HepG2 (cell line): ENCODE data around the gene MECR. TPM values are rescaled to one million over a fixed set of nuclear protein-coding genes. Genes with fewer than 3 reads are reported as not detected.

Source experiments
- CREM ChIP-seq, 2 experiments: sonication (generic) in 1 of 2; formaldehyde crosslinking in 1 of 2; IDR thresholded peaks; 2 replicates each; pipeline versions ENCODE4 v1.4.0 to v1.6.1; 2016 to 2020; ENCODE audit warnings: antibody characterized with exemption in 1 of 2, mild to moderate bottlenecking in 1 of 2, missing genetic modification reagents in 1 of 2
- FLYWCH1 ChIP-seq: sonication (generic); formaldehyde crosslinking; IDR thresholded peaks from 2 replicates; pipeline ENCODE4 v1.8.1; 2023; ENCODE audit warnings: mild to moderate bottlenecking, missing genetic modification reagents
- MATR3 ChIP-seq: sonication (generic); formaldehyde crosslinking; IDR thresholded peaks from 2 replicates; pipeline ENCODE4 v1.4.0; 2020; ENCODE audit warnings: missing genetic modification reagents
- MTA1 ChIP-seq: sonication (generic); formaldehyde crosslinking; IDR thresholded peaks from 2 replicates; pipeline ENCODE4 v1.4.0; 2020; ENCODE audit warnings: missing genetic modification reagents, mild to moderate bottlenecking, borderline replicate concordance
- MYNN ChIP-seq: sonication (generic); formaldehyde crosslinking; IDR thresholded peaks from 2 replicates; pipeline ENCODE4 v1.4.0; 2020; ENCODE audit warnings: mild to moderate bottlenecking, low read depth, missing genetic modification reagents
- RORA ChIP-seq: sonication (generic); formaldehyde crosslinking; IDR thresholded peaks from 2 replicates; pipeline ENCODE4 v1.5.0; 2020; ENCODE audit warnings: mild to moderate bottlenecking, missing genetic modification reagents, moderate library complexity
- SNAPC2 ChIP-seq: sonication (generic); formaldehyde crosslinking; IDR thresholded peaks from 2 replicates; pipeline ENCODE4 v1.8.1; 2022; ENCODE audit warnings: mild to moderate bottlenecking, missing genetic modification reagents
- TARDBP ChIP-seq: sonication (generic); formaldehyde crosslinking; IDR thresholded peaks from 2 replicates; pipeline ENCODE4 v1.8.0; 2022; ENCODE audit warnings: mild to moderate bottlenecking, missing genetic modification reagents
- U2AF2 ChIP-seq: fragments of 200-400 bp; formaldehyde crosslinking; IDR thresholded peaks from 2 replicates; pipeline ENCODE4 v1.6.1; 2017; ENCODE audit warnings: low read depth, mild to moderate bottlenecking, low read length
- ZBTB7A ChIP-seq: sonication (generic); formaldehyde crosslinking; IDR thresholded peaks from 2 replicates; pipeline ENCODE4 v1.8.0; 2022; ENCODE audit warnings: mild to moderate bottlenecking, missing genetic modification reagents
- ZKSCAN1 ChIP-seq: fragments of 150-350 bp; IDR thresholded peaks from 2 replicates; pipeline ENCODE4 v1.6.1; 2014; ENCODE audit warnings: low read length
- ZNF253 ChIP-seq: sonication (generic); formaldehyde crosslinking; IDR thresholded peaks from 2 replicates; pipeline ENCODE4 v1.8.0; 2022; ENCODE audit warnings: mild to moderate bottlenecking, missing genetic modification reagents, borderline replicate concordance
- ZNF333 ChIP-seq: sonication (generic); formaldehyde crosslinking; IDR thresholded peaks from 2 replicates; pipeline ENCODE4 v1.4.0; 2020; ENCODE audit warnings: mild to moderate bottlenecking, missing genetic modification reagents, borderline replicate concordance
- ZNF772 ChIP-seq: sonication (generic); formaldehyde crosslinking; IDR thresholded peaks from 2 replicates; pipeline ENCODE4 v1.5.0; 2020; ENCODE audit warnings: mild to moderate bottlenecking, missing genetic modification reagents
- ZNF775 ChIP-seq: sonication (generic); formaldehyde crosslinking; IDR thresholded peaks from 2 replicates; pipeline ENCODE4 v1.4.0; 2020; ENCODE audit warnings: missing genetic modification reagents, mild to moderate bottlenecking, moderate library complexity, borderline replicate concordance
- ZSCAN12 ChIP-seq: sonication (generic); formaldehyde crosslinking; IDR thresholded peaks from 2 replicates; pipeline ENCODE4 v1.9.0; 2021; ENCODE audit warnings: mild to moderate bottlenecking, missing genetic modification reagents
- ZSCAN29 ChIP-seq: sonication (generic); formaldehyde crosslinking; conservative IDR thresholded peaks from 2 replicates; pipeline ENCODE4 v1.4.0; 2020; ENCODE audit warnings: mild to moderate bottlenecking, missing genetic modification reagents
- polyA plus RNA-seq, 8 experiments: library from polyadenylated mRNA; depleted of rRNA in 3 of 8; stranded (reverse) in 7 of 8; unstranded in 1 of 8; fragments of >200 nt; fragmentation: Illumina TruSeq in 4 of 8; extraction: Trizol in 4 of 8; gene quantifications; 2 replicates each; pipeline versions ENCODE4 v1.2.1 to v1.2.3, GENCODE V29; 2011 to 2016; ENCODE audit warnings: low read depth in 4 of 8, missing spikeins in 1 of 8, mixed read lengths in 1 of 8; ENCODE audit not compliant: insufficient read depth in 1 of 8
- total RNA-seq, 5 experiments: library from RNA; depleted of rRNA; stranded (reverse); fragments of >200 nt; fragmentation: Illumina TruSeq; extraction: Trizol; gene quantifications; 2 replicates each; pipeline ENCODE4 v1.2.3, GENCODE V29; 2016; ENCODE audit warnings: low read depth in 1 of 5
- TF ChIP-seq, protein P1 (sequence below): sonication (generic); formaldehyde crosslinking; IDR thresholded peaks from 2 replicates; pipeline ENCODE4 v1.4.0; 2020; ENCODE audit warnings: missing genetic modification reagents
- TF ChIP-seq, protein P2 (sequence below): sonication (generic); formaldehyde crosslinking; IDR thresholded peaks from 2 replicates; pipeline ENCODE4 v1.9.0; 2021; ENCODE audit warnings: missing genetic modification reagents, borderline replicate concordance
- TF ChIP-seq, protein P3 (sequence below): sonication (generic); formaldehyde crosslinking; IDR thresholded peaks from 2 replicates; pipeline ENCODE4 v1.4.0; 2020; ENCODE audit warnings: missing genetic modification reagents
- TF ChIP-seq, protein P4 (sequence below): IDR thresholded peaks from 2 replicates; pipeline ENCODE4 v1.6.1; 2016; ENCODE audit warnings: low read depth, control low read depth
- TF ChIP-seq, protein P5 (sequence below): fragments of 450-650 bp; IDR thresholded peaks from 2 replicates; pipeline ENCODE4 v1.6.1; 2017

Gene MECR
- total and polyA plus RNA-seq, 2 of the 13 experiments (the other 11 are each of a cell fraction or from before 2014, with no cell fraction given), result 18.8 to 24.9 TPM

DNA sequence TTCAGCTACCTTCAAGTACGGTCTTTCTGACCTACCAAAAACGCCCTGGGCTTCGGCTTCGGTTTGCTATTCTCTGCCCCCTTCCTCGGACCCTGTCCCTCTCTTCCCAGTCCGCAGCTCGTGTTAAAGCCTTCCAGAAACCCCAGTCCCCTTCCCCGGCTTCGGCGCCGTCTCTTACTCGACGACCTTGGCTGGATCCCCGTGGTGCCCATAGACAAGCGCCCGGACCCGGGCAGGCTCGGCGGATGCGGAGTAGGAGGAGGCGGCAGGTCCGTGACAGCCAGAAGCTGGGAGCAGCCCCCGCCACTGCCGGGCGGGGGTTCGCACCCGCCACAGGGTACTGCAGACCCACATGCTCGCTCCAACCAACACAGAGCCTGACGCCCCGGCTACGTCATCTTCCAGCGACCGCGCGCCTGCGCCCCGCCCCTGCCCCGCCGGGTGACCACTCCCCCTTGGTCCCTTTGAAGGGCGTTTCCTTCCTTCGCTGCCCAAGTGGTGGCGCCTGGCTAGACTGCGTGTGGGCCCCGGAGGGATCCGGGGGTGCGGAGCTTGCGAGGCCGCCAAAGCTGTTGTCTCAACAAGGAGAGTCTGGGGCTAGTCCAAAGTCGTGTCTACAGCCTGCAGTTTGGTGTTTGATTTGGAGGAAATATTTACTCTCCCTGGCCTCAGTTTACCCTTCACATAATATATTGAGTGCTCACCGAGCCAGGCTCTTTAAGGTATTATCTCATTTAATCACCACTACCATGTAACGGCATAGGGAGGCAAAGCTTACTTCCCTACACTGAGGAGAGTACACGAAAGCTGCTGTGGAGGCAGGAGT lies at the start of gene MECR (continued):
- TF ChIP-seq, protein P1, sequence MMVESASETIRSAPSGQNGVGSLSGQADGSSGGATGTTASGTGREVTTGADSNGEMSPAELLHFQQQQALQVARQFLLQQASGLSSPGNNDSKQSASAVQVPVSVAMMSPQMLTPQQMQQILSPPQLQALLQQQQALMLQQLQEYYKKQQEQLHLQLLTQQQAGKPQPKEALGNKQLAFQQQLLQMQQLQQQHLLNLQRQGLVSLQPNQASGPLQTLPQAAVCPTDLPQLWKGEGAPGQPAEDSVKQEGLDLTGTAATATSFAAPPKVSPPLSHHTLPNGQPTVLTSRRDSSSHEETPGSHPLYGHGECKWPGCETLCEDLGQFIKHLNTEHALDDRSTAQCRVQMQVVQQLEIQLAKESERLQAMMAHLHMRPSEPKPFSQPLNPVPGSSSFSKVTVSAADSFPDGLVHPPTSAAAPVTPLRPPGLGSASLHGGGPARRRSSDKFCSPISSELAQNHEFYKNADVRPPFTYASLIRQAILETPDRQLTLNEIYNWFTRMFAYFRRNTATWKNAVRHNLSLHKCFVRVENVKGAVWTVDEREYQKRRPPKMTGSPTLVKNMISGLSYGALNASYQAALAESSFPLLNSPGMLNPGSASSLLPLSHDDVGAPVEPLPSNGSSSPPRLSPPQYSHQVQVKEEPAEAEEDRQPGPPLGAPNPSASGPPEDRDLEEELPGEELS, result no peak; the same call in 1 of the 2 replicates
- TF ChIP-seq ZSCAN12 (CRISPR knock-in tag) (no peak), ZBTB7A (CRISPR knock-in tag) (peak; percentile 61; the same call in 1 of the 2 replicates), CREM (IDR thresholded peaks at IDR 0.05) (peak; percentile 97), CREM (CRISPR knock-in tag; IDR thresholded peaks at IDR 0.05) (peak; percentile 76), ZNF772 (peak; percentile 55; the same call in 1 of the 2 replicates), TARDBP (peak; percentile 75), ZNF333 (peak; percentile 64; the same call in 1 of the 2 replicates), ZKSCAN1 (no peak), FLYWCH1 (no peak), RORA (no peak), MYNN (no peak), ZSCAN29 (CRISPR knock-in tag) (no peak), U2AF2 (no peak), ZNF253 (CRISPR knock-in tag) (no peak), ZNF775 (no peak), MATR3 (CRISPR knock-in tag) (no peak), MTA1 (CRISPR knock-in tag) (no peak; the same call in 1 of the 2 replicates), SNAPC2 (peak; percentile 36)
- TF ChIP-seq, protein P2, sequence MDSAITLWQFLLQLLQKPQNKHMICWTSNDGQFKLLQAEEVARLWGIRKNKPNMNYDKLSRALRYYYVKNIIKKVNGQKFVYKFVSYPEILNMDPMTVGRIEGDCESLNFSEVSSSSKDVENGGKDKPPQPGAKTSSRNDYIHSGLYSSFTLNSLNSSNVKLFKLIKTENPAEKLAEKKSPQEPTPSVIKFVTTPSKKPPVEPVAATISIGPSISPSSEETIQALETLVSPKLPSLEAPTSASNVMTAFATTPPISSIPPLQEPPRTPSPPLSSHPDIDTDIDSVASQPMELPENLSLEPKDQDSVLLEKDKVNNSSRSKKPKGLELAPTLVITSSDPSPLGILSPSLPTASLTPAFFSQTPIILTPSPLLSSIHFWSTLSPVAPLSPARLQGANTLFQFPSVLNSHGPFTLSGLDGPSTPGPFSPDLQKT, result no peak
- TF ChIP-seq, protein P3, sequence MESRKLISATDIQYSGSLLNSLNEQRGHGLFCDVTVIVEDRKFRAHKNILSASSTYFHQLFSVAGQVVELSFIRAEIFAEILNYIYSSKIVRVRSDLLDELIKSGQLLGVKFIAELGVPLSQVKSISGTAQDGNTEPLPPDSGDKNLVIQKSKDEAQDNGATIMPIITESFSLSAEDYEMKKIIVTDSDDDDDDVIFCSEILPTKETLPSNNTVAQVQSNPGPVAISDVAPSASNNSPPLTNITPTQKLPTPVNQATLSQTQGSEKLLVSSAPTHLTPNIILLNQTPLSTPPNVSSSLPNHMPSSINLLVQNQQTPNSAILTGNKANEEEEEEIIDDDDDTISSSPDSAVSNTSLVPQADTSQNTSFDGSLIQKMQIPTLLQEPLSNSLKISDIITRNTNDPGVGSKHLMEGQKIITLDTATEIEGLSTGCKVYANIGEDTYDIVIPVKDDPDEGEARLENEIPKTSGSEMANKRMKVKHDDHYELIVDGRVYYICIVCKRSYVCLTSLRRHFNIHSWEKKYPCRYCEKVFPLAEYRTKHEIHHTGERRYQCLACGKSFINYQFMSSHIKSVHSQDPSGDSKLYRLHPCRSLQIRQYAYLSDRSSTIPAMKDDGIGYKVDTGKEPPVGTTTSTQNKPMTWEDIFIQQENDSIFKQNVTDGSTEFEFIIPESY (CRISPR knock-in tag), result no peak
- TF ChIP-seq, protein P4, sequence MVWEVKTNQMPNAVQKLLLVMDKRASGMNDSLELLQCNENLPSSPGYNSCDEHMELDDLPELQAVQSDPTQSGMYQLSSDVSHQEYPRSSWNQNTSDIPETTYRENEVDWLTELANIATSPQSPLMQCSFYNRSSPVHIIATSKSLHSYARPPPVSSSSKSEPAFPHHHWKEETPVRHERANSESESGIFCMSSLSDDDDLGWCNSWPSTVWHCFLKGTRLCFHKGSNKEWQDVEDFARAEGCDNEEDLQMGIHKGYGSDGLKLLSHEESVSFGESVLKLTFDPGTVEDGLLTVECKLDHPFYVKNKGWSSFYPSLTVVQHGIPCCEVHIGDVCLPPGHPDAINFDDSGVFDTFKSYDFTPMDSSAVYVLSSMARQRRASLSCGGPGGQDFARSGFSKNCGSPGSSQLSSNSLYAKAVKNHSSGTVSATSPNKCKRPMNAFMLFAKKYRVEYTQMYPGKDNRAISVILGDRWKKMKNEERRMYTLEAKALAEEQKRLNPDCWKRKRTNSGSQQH (CRISPR knock-in tag), result peak; percentile 33; the same call in 1 of the 2 replicates
- TF ChIP-seq, protein P5, sequence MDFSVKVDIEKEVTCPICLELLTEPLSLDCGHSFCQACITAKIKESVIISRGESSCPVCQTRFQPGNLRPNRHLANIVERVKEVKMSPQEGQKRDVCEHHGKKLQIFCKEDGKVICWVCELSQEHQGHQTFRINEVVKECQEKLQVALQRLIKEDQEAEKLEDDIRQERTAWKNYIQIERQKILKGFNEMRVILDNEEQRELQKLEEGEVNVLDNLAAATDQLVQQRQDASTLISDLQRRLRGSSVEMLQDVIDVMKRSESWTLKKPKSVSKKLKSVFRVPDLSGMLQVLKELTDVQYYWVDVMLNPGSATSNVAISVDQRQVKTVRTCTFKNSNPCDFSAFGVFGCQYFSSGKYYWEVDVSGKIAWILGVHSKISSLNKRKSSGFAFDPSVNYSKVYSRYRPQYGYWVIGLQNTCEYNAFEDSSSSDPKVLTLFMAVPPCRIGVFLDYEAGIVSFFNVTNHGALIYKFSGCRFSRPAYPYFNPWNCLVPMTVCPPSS, result no peak
